22Rv1 (cell line): ENCODE measurements around the gene CAB39L.

Experiments used
- ZFX ChIP-seq: fragments of 450-650 bp; IDR thresholded peaks from 2 replicates; pipeline ENCODE4 v1.6.1; 2017; ENCODE audit warnings: antibody characterized with exemption, borderline replicate concordance
- TF ChIP-seq, protein P1 (sequence below): fragments of 450-650 bp; IDR thresholded peaks from 2 replicates; pipeline ENCODE4 v1.5.1; 2017; ENCODE audit warnings: mild to moderate bottlenecking

DNA sequence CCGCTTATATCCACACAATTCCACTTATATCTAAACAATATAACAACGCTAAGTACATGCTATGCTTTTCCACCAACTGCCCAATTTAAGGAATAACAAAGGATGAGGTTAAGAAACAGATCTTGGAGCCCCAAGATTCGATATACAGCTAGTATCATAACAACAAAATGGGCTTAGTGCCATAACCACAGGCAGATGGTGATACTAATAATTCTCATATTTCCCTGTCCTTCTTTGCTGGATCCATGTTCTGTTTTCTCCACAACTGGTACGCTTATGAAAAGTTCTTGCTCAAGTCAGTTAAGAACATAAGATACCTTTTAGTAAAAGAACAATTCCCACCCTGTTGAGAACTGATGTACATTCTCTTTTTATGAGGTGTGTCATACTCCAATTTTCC is 33.9 kb downstream of the CAB39L start:
- TF ChIP-seq, protein P1, sequence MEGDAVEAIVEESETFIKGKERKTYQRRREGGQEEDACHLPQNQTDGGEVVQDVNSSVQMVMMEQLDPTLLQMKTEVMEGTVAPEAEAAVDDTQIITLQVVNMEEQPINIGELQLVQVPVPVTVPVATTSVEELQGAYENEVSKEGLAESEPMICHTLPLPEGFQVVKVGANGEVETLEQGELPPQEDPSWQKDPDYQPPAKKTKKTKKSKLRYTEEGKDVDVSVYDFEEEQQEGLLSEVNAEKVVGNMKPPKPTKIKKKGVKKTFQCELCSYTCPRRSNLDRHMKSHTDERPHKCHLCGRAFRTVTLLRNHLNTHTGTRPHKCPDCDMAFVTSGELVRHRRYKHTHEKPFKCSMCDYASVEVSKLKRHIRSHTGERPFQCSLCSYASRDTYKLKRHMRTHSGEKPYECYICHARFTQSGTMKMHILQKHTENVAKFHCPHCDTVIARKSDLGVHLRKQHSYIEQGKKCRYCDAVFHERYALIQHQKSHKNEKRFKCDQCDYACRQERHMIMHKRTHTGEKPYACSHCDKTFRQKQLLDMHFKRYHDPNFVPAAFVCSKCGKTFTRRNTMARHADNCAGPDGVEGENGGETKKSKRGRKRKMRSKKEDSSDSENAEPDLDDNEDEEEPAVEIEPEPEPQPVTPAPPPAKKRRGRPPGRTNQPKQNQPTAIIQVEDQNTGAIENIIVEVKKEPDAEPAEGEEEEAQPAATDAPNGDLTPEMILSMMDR = no peak
- TF ChIP-seq ZFX = no peak
